Keratinocyte (primary cell): ENCODE measurements around the gene SMTNL2. TPM values are rescaled to one million over a fixed set of nuclear protein-coding genes. Genes with fewer than 3 reads are reported as not detected.

ENCODE experiments used
- DNase-seq: peaks from one replicate; pipeline ENCODE4 v3.0.0-alpha.2; 2011; ENCODE audit warnings: low read depth, missing footprints, low spot score
- FAIRE-seq: peaks from 2 replicates; lab custom pipeline; 2011; peaks lifted over from hg19 to GRCh38; lab: Jason Lieb, UNC
- H2AFZ ChIP-seq: 2 replicates; pipeline ENCODE4 v1.6.0; 2012; ENCODE audit warnings: low read length, control low read depth, inconsistent platforms; ENCODE audit not compliant: control insufficient read depth
- H3K27ac ChIP-seq: 2 replicates; pipeline ENCODE4 v1.5.1; 2011; ENCODE audit warnings: low read length; ENCODE audit not compliant: control insufficient read depth, insufficient read depth
- H3K27me3 ChIP-seq: 3 replicates; pipeline ENCODE4 v1.6.0; 2011; ENCODE audit warnings: low read length; ENCODE audit not compliant: control insufficient read depth, insufficient read depth; ENCODE audit errors: extremely low read depth
- H3K36me3 ChIP-seq, 2 experiments: 2 replicates in 1 of 2; 3 replicates in 1 of 2; pipeline ENCODE4 v1.5.1; 2011; ENCODE audit warnings: low read length in 2 of 2, mild to moderate bottlenecking in 1 of 2; ENCODE audit not compliant: control insufficient read depth in 2 of 2, insufficient read depth in 2 of 2; ENCODE audit errors: extremely low read depth in 1 of 2
- H3K4me1 ChIP-seq: 3 replicates; pipeline ENCODE4 v1.5.1; 2011; ENCODE audit warnings: low read length; ENCODE audit not compliant: control insufficient read depth, insufficient read depth; ENCODE audit errors: extremely low read depth
- H3K4me2 ChIP-seq: 3 replicates; pipeline ENCODE4 v1.6.0; 2011; ENCODE audit warnings: low read depth, low read length; ENCODE audit not compliant: control insufficient read depth, insufficient read depth; ENCODE audit errors: extremely low read depth
- H3K4me3 ChIP-seq, 3 experiments: fragments of 200-600 bp in 1 of 3; sonication (generic) in 1 of 3; 2 replicates in 2 of 3; 3 replicates in 1 of 3; pipeline ENCODE4 v1.5.1; 2011 to 2016; ENCODE audit warnings: low read length in 3 of 3, mild to moderate bottlenecking in 3 of 3, control low read depth in 2 of 3, inconsistent platforms in 1 of 3, low read depth in 1 of 3, mixed read lengths in 1 of 3, mixed run types in 1 of 3, moderate library complexity in 1 of 3; ENCODE audit not compliant: control insufficient read depth in 2 of 3, insufficient read depth in 2 of 3; ENCODE audit errors: extremely low read depth in 1 of 3
- H3K79me2 ChIP-seq: 2 replicates; pipeline ENCODE4 v1.6.0; 2012; ENCODE audit warnings: low read length; ENCODE audit not compliant: control insufficient read depth, insufficient read depth
- H3K9ac ChIP-seq: 3 replicates; pipeline ENCODE4 v1.6.0; 2011; ENCODE audit warnings: low read length; ENCODE audit not compliant: control insufficient read depth, insufficient read depth; ENCODE audit errors: extremely low read depth
- H3K9me1 ChIP-seq: 3 replicates; pipeline ENCODE4 v1.6.0; 2011; ENCODE audit warnings: low read length; ENCODE audit not compliant: control insufficient read depth, insufficient read depth; ENCODE audit errors: extremely low read depth
- H3K9me3 ChIP-seq: 2 replicates; pipeline ENCODE4 v1.5.1; 2012; ENCODE audit warnings: low read depth, low read length; ENCODE audit not compliant: control insufficient read depth
- H4K20me1 ChIP-seq: 3 replicates; pipeline ENCODE4 v1.6.0; 2011; ENCODE audit warnings: low read length; ENCODE audit not compliant: control insufficient read depth, insufficient read depth; ENCODE audit errors: extremely low read depth
- EZH2 ChIP-seq: IDR thresholded peaks from one replicate; pipeline ENCODE4 v1.6.1; 2012; ENCODE audit warnings: inconsistent platforms, mild to moderate bottlenecking, low read length, moderate library complexity
- dilution Hi-C: fragments of 300-500 bp; cut with MboI; formaldehyde crosslinking; loops from one replicate; pipeline ENCODE4 v1.7.0; 2020; ENCODE audit warnings: low sequenced_read_pairs; ENCODE audit not compliant: extremely low pct_ligation_motif_present
- polyA plus RNA-seq, 5 experiments: library from polyadenylated mRNA; depleted of rRNA in 3 of 5; stranded (reverse) in 3 of 5; stranded (forward) in 1 of 5; unstranded in 1 of 5; fragments of >200 nt; gene quantifications; 1 replicate in 1 of 5; 2 replicates in 3 of 5; 3 replicates in 1 of 5; pipeline versions ENCODE4 v1.2.1 to v1.2.3, GENCODE V29; 2011 to 2012; ENCODE audit warnings: missing spikeins in 2 of 5, low read depth in 1 of 5, low replicate concordance in 1 of 5
- TF ChIP-seq, protein P1 (sequence below), 3 experiments: IDR thresholded peaks in 1 of 3; conservative IDR thresholded peaks in 1 of 3; optimal IDR thresholded peaks in 1 of 3; 2 replicates in 2 of 3; 3 replicates in 1 of 3; pipeline versions ENCODE3 to v1.5.1; 2011; ENCODE audit warnings: low read length in 3 of 3, mild to moderate bottlenecking in 3 of 3, moderate library complexity in 2 of 3, control low read depth in 1 of 3, inconsistent platforms in 1 of 3; ENCODE audit not compliant: insufficient read depth in 2 of 3; ENCODE audit errors: extremely low read depth in 1 of 3

The SMTNL2 gene
- polyA plus RNA-seq, 1 donor (not counting 4 experiments of a cell fraction or from before 2014, with no cell fraction given) = not detected

- no peaks in the 10 kb centered on the region for H4K20me1 ChIP-seq
- dilution Hi-C loops = no loop called here
- no peaks in the 10 kb centered on the region for H3K4me1 ChIP-seq
- FAIRE-seq (no peak), DNase-seq (no peak)
- H3K9ac ChIP-seq = no peak overlapping the region
- H3K27me3 ChIP-seq = peaks cover 4% of the 10 kb centered on the region
- no peak overlapping the region for H3K4me3 ChIP-seq
- no peak overlapping the region for H3K4me2 ChIP-seq
- no peaks in the 10 kb centered on the region for H3K9me3 ChIP-seq
- H2AFZ ChIP-seq = no peak overlapping the region
- no peak for TF ChIP-seq EZH2
- TF ChIP-seq, protein P1, sequence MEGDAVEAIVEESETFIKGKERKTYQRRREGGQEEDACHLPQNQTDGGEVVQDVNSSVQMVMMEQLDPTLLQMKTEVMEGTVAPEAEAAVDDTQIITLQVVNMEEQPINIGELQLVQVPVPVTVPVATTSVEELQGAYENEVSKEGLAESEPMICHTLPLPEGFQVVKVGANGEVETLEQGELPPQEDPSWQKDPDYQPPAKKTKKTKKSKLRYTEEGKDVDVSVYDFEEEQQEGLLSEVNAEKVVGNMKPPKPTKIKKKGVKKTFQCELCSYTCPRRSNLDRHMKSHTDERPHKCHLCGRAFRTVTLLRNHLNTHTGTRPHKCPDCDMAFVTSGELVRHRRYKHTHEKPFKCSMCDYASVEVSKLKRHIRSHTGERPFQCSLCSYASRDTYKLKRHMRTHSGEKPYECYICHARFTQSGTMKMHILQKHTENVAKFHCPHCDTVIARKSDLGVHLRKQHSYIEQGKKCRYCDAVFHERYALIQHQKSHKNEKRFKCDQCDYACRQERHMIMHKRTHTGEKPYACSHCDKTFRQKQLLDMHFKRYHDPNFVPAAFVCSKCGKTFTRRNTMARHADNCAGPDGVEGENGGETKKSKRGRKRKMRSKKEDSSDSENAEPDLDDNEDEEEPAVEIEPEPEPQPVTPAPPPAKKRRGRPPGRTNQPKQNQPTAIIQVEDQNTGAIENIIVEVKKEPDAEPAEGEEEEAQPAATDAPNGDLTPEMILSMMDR (optimal IDR thresholded peaks at IDR 0.05 in 1 of 3, IDR thresholded peaks at IDR 0.05 in 1 of 3, conservative IDR thresholded peaks at IDR 0.05 in 1 of 3; ENCODE audit: extremely low read depth in 1 of 3, insufficient read depth in 2 of 3, low read length in 3 of 3) = no peak
- no peaks in the 10 kb centered on the region for H3K36me3 ChIP-seq
- H3K79me2 ChIP-seq = no peaks in the 10 kb centered on the region
- no peaks in the 10 kb centered on the region for H3K9me1 ChIP-seq
- H3K27ac ChIP-seq = no peak overlapping the region
Measured at GRCh38 chr17:4572131-4572530, 12.2 kb upstream of the SMTNL2 start.

GRCh38 chr17:4573115-4573514, 11.2 kb upstream of the SMTNL2 start:
- no peaks in the 10 kb centered on the region for H4K20me1 ChIP-seq
- FAIRE-seq (no peak), DNase-seq (no peak)
- H3K9ac ChIP-seq = no peak overlapping the region
- H2AFZ ChIP-seq = no peak overlapping the region
- no peaks in the 10 kb centered on the region for H3K79me2 ChIP-seq
- no peak for TF ChIP-seq EZH2
- TF ChIP-seq, protein P1 (optimal IDR thresholded peaks at IDR 0.05 in 1 of 3, IDR thresholded peaks at IDR 0.05 in 1 of 3, conservative IDR thresholded peaks at IDR 0.05 in 1 of 3; ENCODE audit: extremely low read depth in 1 of 3, insufficient read depth in 2 of 3, low read length in 3 of 3) = no peak
- no peaks in the 10 kb centered on the region for H3K9me1 ChIP-seq
- no peaks in the 10 kb centered on the region for H3K36me3 ChIP-seq
- no peaks in the 10 kb centered on the region for H3K4me1 ChIP-seq
- H3K27ac ChIP-seq = no peak overlapping the region
- dilution Hi-C loops = no loop called here
- no peak overlapping the region for H3K4me3 ChIP-seq
- H3K27me3 ChIP-seq = peaks cover 4% of the 10 kb centered on the region
- H3K4me2 ChIP-seq = no peak overlapping the region
- H3K9me3 ChIP-seq = no peaks in the 10 kb centered on the region
